ENCODE data around the gene ZNF358. TPM values are rescaled to one million over a fixed set of nuclear protein-coding genes. Genes with fewer than 3 reads are reported as not detected.

ZNF358 gene
- total RNA-seq, 1 experiment from 2014 or later = 33.8 TPM

- no peaks in the 10 kb centered on the region for H3K27me3 ChIP-seq
- no peaks in the 10 kb centered on the region for H3K9me3 ChIP-seq (replicated peaks)
- peak overlapping the region; percentile 30 for H3K27ac ChIP-seq
- peaks cover 12% of the 10 kb centered on the region for H3K4me1 ChIP-seq
- H3K36me3 ChIP-seq = no peaks in the 10 kb centered on the region
- peak; percentile 33 to 63 for DNase-seq
- no peak overlapping the region for H3K4me3 ChIP-seq
These were observed 35.5 kb upstream of the ZNF358 start for GRCh38 chr19:7480222-7480969.

DNA sequence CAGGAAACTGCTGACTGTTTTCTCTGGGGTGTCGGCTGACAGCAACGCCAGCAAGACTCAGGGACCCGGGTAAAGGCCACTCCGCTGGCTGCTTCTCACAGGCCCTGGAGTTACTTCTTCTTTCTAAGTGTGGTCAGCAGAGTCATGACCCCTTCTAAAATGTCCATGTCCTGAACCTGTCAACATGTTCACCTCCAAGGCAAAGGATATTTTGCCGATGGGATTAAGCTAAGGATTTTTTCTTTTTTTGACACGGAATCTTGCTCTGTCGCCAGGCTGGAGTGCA lies 35.0 kb upstream of the ZNF358 start:
- Histone ChIP-seq H3K4me1 (peaks cover 12% of the 10 kb centered on the region), H3K27ac (peak overlapping the region; percentile 30; the same call in 1 of the 2 replicates)

GRCh38 chr19:7482584-7483439 lies 33.1 kb upstream of the ZNF358 start:
- peaks cover 12% of the 10 kb centered on the region for H3K4me1 ChIP-seq
- H3K4me3 ChIP-seq = no peak overlapping the region
- no peak overlapping the region for H3K27ac ChIP-seq
- H3K9me3 ChIP-seq (replicated peaks) = no peaks in the 10 kb centered on the region
- no peaks in the 10 kb centered on the region for H3K36me3 ChIP-seq
- peak in 1 of 2 experiments; percentile 32 for DNase-seq
- no peaks in the 10 kb centered on the region for H3K27me3 ChIP-seq

More for the DNA sequence above, 35.0 kb upstream of the ZNF358 start:
- Histone ChIP-seq H3K4me3 (no peak overlapping the region), H3K27me3 (no peaks in the 10 kb centered on the region), H3K36me3 (no peaks in the 10 kb centered on the region), H3K9me3 (replicated peaks) (no peaks in the 10 kb centered on the region)
- DNase-seq = no peak

- Histone ChIP-seq H3K27me3 (no peaks in the 10 kb centered on the region), H3K9me3 (replicated peaks) (no peaks in the 10 kb centered on the region), H3K4me3 (no peak overlapping the region), H3K36me3 (no peaks in the 10 kb centered on the region), H3K27ac (no peak overlapping the region), H3K4me1 (peaks cover 12% of the 10 kb centered on the region)
- no peak for DNase-seq
These were observed 32.1 kb upstream of the ZNF358 start for GRCh38 chr19:7483720-7484201.

GRCh38 chr19:7486923-7487322 lies 29.0 kb upstream of the ZNF358 start:
- H3K4me3 ChIP-seq = no peak overlapping the region

DNA sequence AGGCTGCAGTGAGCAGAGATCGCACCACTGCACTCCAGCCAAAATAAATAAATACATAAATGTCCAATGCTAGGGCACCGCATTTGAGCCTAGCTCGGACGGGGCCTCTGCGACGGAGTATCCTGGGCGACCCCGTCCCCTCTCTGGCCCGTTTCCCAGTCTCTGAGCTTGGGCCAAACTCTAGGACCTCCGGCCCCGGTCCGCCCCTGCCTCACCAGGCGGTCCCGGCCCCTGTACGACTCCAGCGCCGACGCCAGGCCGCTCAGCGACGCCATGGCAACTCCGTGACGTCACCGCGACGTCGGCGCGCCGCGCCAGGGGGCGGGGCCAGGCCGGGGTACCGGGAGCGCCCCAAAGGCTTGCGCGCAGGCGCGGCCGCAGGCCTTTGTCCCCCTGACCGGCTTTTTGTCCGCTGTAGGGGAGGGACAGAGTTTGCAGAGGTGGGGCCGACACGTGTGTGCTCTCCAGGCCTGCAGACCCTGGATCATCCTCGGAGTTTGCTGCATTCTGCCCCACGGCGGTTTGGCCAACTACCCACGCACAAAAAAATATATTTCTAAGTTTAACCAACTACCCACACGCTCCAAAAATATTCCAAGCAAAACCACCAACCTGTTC lies 27.1 kb upstream of the ZNF358 start, which contains the start of gene PEX11G:
Gene PEX11G (minus strand): TSS at position 300 of the 618 bp plus-strand sequence. CDS start 25 bp downstream, at position 275.
- DNase-seq = peak; percentile 78 to 81
- H3K4me3 ChIP-seq = peak within 1 kb of the TSS; percentile 64
- H3K36me3 ChIP-seq = no peaks in the 10 kb centered on the region
- H3K27me3 ChIP-seq = no peaks in the 10 kb centered on the region
- H3K9me3 ChIP-seq (replicated peaks) = no peaks in the 10 kb centered on the region
- H3K4me1 ChIP-seq = no peaks in the 10 kb centered on the region
- peak within 1 kb of the TSS; percentile 25; the same call in 1 of the 2 replicates for H3K27ac ChIP-seq

More at GRCh38 chr19:7486923-7487322, 29.0 kb upstream of the ZNF358 start:
- H3K36me3 ChIP-seq = no peaks in the 10 kb centered on the region
- DNase-seq = no peak
- H3K4me1 ChIP-seq = no peaks in the 10 kb centered on the region
- no peak overlapping the region for H3K27ac ChIP-seq
- H3K27me3 ChIP-seq = no peaks in the 10 kb centered on the region
- no peaks in the 10 kb centered on the region for H3K9me3 ChIP-seq (replicated peaks)

GRCh38 chr19:7489609-7490044 lies 26.3 kb upstream of the ZNF358 start:
- DNase-seq = no peak
- H3K27ac ChIP-seq = no peak overlapping the region; the same call in 1 of the 2 replicates
- no peak overlapping the region for H3K4me3 ChIP-seq

DNA sequence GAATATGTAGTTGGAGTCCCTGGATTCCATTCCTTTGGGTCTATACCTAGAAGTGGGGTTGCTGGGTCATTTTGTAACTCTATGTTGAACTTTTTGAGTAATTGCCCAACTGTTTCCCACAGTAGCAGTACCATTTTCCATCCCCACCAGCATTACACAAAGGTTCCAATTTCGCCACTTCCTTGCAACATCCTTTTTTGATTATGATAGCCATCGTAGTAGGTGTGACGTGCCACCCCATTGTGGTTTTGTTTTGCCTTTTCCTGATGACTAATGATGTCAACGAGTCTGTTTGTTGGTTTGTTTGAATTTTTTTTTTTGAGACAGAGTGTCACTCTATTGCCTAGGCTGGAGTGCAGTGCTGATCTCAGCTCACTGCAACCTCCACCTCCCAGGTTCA lies 23.8 kb upstream of the ZNF358 start:
- Histone ChIP-seq H3K9me3 (replicated peaks) (no peaks in the 10 kb centered on the region), H3K36me3 (no peaks in the 10 kb centered on the region), H3K27me3 (no peaks in the 10 kb centered on the region), H3K4me3 (no peak overlapping the region), H3K27ac (no peak overlapping the region), H3K4me1 (no peaks in the 10 kb centered on the region)
- no peak for DNase-seq

More at GRCh38 chr19:7489609-7490044, 26.3 kb upstream of the ZNF358 start:
- Histone ChIP-seq H3K9me3 (replicated peaks) (no peaks in the 10 kb centered on the region), H3K27me3 (no peaks in the 10 kb centered on the region), H3K36me3 (no peaks in the 10 kb centered on the region), H3K4me1 (no peaks in the 10 kb centered on the region)

GRCh38 chr19:7492558-7492957 lies 23.3 kb upstream of the ZNF358 start:
- Histone ChIP-seq H3K36me3 (no peaks in the 10 kb centered on the region), H3K27me3 (no peaks in the 10 kb centered on the region), H3K27ac (no peak overlapping the region), H3K9me3 (replicated peaks) (no peaks in the 10 kb centered on the region), H3K4me1 (no peaks in the 10 kb centered on the region), H3K4me3 (no peak overlapping the region)
- no peak for DNase-seq

DNA sequence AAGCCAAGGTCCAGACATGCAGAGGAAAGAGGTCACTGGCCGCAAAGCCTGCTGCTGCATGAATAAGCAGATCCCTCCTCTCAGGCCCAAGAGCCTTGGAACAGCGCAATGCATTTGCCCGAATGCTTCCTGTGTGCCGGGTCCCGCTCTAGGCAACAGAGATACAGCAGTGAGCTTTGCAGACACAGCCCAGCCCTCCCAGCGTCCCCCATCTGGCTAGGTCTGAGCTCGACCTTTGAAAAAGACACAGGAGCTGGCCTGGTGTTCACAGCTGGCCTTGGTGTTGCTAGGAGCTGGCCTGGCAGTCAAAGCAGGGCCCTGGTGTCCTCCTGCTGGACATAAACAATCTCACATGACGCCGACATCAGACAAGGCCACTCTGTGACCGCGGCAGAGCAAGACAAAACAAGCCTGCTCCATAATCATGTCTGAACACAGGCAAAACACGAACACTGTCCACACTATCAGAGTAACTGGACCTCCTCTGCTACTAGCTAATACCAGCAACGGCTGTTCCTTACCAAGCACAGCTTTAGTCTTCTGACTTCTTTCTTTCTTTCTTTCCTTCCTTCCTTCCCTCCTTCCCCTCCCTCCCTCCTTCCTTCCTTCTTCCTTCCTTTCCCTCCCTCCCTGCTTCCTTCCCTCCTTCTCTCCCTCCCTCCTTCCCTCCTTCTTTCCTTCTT lies 21.3 kb upstream of the ZNF358 start:
- Histone ChIP-seq H3K4me1 (no peaks in the 10 kb centered on the region), H3K4me3 (no peak overlapping the region), H3K36me3 (no peaks in the 10 kb centered on the region), H3K27ac (no peak overlapping the region), H3K9me3 (replicated peaks) (no peaks in the 10 kb centered on the region), H3K27me3 (no peaks in the 10 kb centered on the region)
- DNase-seq = peak in 1 of 2 experiments; percentile 22

DNA sequence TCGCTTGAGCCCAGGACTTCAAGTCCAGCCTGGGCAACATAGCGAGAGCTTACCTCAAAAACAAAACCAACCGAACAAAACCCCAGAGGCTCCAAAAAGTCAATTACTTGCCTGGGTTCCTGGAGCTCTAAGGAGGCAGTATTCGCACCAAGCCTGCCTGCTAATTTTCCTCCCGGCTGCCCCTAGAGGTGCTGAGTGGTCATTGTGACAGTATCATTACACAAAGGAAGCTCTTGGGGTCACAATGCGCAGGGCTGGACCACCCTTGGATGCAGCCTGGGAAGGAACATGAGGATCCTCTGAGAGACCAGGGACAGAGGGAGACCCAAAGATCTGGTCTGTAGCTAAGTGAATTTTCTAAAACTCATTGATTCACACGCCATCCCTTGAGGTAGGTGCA lies 18.6 kb upstream of the ZNF358 start:
- Histone ChIP-seq H3K4me3 (no peak overlapping the region), H3K27me3 (no peaks in the 10 kb centered on the region), H3K9me3 (replicated peaks) (no peaks in the 10 kb centered on the region), H3K4me1 (no peaks in the 10 kb centered on the region), H3K27ac (no peak overlapping the region), H3K36me3 (no peaks in the 10 kb centered on the region)
- DNase-seq = no peak

GRCh38 chr19:7500811-7501450 lies 15.0 kb upstream of the ZNF358 start:
- no peaks in the 10 kb centered on the region for H3K36me3 ChIP-seq
- H3K9me3 ChIP-seq (replicated peaks) = no peaks in the 10 kb centered on the region
- H3K27ac ChIP-seq = no peak overlapping the region
- H3K4me1 ChIP-seq = no peaks in the 10 kb centered on the region
- H3K4me3 ChIP-seq = no peak overlapping the region
- H3K27me3 ChIP-seq = no peaks in the 10 kb centered on the region
- DNase-seq = no peak

DNA sequence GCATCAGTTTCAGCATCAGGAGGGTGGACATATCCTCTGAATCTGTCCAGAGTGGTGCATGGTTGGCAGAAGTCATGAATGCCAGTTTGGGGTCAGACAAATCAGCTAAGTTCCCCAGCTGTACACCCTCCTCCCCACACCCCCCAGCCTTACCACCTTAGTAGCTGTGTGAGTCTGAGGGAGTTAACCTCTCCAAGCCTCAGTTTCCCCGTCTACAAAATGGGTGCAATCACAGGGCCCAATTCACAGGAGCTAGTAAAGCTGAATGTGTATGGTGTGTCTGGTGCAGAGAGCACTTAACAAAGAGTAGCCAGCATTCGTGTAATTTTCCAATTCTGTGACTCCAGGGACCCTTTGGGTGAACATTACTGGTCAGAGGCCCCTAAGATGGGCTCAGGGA lies 13.4 kb upstream of the ZNF358 start:
- H3K36me3 ChIP-seq = no peaks in the 10 kb centered on the region
- H3K4me1 ChIP-seq = no peaks in the 10 kb centered on the region
- H3K27me3 ChIP-seq = no peaks in the 10 kb centered on the region
- no peak overlapping the region for H3K4me3 ChIP-seq
- H3K9me3 ChIP-seq (replicated peaks) = no peaks in the 10 kb centered on the region
- H3K27ac ChIP-seq = no peak overlapping the region
- no peak for DNase-seq

DNA sequence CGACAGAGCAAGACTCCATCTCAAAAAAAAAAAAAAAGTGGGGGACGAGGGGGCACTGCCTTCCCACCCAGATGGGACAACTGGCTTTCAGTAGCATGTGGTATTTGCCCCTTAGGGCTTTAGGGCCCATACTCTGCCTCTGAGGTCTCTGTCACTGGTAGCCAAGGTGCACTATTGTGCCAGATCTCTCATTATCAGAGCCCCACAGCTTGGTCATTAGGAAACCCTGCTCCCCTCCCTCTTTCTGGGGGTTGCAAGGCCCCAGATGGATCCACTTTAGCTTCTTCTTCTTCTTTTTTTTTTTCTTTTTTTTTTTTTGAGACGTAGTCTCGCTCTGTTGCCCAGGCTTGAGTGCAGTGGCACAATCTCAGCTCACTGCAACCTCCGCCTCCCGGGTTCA lies 11.2 kb upstream of the ZNF358 start:
- Histone ChIP-seq H3K27me3 (no peaks in the 10 kb centered on the region), H3K4me3 (no peak overlapping the region), H3K9me3 (replicated peaks) (no peaks in the 10 kb centered on the region)

More for the DNA sequence above, 11.2 kb upstream of the ZNF358 start:
- H3K27ac ChIP-seq = no peak overlapping the region
- DNase-seq = no peak
- H3K4me1 ChIP-seq = no peaks in the 10 kb centered on the region
- H3K36me3 ChIP-seq = no peaks in the 10 kb centered on the region
